ENCODE data around the gene GNG13. TPM values are rescaled to one million over a fixed set of nuclear protein-coding genes. Genes with fewer than 3 reads are reported as not detected.

The GNG13 gene
- total RNA-seq, 6 experiments from 2014 or later, result not detected

DNA sequence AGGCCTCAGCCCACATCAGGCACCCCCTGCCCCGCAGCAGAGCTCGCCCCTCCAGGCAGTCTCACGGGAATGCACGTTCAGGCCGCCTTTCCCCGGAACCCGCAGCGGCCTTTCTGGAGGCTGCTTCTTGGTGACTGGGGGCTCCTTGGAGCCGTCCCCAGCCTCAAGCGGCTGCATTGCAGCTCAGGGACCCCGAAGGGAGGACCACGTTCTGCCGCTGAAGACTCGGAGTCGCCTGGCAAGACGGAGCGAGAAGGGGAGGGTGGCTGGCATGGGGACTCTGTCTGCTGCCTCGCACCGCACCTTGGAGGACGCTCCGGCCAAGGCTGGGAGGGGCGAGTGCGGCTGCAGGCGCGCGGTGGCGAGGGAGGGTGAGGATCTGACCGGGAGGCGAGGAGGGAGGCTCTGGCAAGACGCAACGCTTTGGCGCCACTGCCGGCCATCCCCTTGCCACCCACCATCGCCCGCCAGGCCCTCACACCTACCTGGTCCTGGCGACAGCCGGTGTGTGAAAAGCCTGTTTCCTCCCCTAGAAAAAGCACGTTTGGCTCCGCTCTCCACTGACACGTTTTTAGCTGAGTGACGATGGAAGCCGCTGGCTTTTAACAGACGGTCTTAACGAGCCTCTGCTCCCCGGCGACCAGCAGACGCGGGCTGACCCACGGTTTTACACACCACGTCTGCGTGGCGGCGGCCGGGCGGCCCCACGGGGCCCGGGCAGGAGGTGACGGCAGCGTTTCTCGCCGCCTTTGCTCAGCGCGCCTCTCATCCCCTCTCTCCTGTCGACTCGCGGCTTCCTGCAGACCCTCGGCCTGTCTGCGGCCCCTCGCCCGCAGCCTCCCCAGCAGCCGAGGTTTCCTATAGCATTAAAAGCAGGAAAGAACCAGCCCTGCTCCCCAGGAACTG lies 16.7 kb upstream of the GNG13 start:
- Histone ChIP-seq H3K27ac (no peak overlapping the region), H3K27me3 (no peaks in the 10 kb centered on the region), H3K4me1 (no peaks in the 10 kb centered on the region), H3K9me3 (no peaks in the 10 kb centered on the region), H3K4me3 (no peak overlapping the region), H3K36me3 (no peaks in the 10 kb centered on the region)
- DNase-seq (no peak), ATAC-seq (no peak)
- 30% methylated on average over 2 of the region's 71 CpGs for WGBS (ENCODE audit: insufficient coverage, low coverage, low lambda C conversion rate, missing lambda C conversion rate)
- TF ChIP-seq, protein P1, sequence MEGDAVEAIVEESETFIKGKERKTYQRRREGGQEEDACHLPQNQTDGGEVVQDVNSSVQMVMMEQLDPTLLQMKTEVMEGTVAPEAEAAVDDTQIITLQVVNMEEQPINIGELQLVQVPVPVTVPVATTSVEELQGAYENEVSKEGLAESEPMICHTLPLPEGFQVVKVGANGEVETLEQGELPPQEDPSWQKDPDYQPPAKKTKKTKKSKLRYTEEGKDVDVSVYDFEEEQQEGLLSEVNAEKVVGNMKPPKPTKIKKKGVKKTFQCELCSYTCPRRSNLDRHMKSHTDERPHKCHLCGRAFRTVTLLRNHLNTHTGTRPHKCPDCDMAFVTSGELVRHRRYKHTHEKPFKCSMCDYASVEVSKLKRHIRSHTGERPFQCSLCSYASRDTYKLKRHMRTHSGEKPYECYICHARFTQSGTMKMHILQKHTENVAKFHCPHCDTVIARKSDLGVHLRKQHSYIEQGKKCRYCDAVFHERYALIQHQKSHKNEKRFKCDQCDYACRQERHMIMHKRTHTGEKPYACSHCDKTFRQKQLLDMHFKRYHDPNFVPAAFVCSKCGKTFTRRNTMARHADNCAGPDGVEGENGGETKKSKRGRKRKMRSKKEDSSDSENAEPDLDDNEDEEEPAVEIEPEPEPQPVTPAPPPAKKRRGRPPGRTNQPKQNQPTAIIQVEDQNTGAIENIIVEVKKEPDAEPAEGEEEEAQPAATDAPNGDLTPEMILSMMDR (IDR thresholded peaks at IDR 0.05), result no peak
- no peak for TF ChIP-seq POLR2A (IDR thresholded peaks at IDR 0.05)
- intact Hi-C loops (cut with DNase I), result no loop called here

DNA sequence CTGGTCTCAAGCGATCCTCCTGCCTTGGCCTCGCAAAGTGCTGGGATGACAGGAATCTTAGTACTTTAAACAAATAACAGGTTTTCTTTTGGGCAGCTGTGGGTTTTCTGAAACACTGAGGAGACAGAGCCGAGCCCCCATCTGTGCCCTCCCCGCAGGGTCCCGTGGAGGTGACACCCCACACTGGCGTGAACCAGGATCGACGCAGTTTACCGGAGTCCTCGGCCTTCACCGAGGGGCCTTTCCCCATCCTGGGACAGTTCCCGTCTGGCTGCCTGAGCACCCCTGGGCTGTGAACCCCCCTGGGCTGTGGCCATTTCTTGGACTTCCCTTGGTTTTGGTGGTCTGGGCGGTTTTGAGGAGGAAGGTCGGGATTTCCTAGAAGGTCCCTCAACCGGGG lies 15.3 kb upstream of the GNG13 start:
- no peaks in the 10 kb centered on the region for H3K4me1 ChIP-seq
- H3K27me3 ChIP-seq, result no peaks in the 10 kb centered on the region
- no peak overlapping the region for H3K27ac ChIP-seq
- no peaks in the 10 kb centered on the region for H3K9me3 ChIP-seq
- WGBS (ENCODE audit: insufficient coverage, low coverage, low lambda C conversion rate, missing lambda C conversion rate), result 92% methylated on average over 11 of the region's 15 CpGs
- H3K36me3 ChIP-seq, result no peaks in the 10 kb centered on the region
- DNase-seq (no peak), ATAC-seq (no peak)
- H3K4me3 ChIP-seq, result no peak overlapping the region
- TF ChIP-seq, protein P1 (IDR thresholded peaks at IDR 0.05), result no peak
- no peak for TF ChIP-seq POLR2A (IDR thresholded peaks at IDR 0.05)
- intact Hi-C loops (cut with DNase I), result no loop called here

DNA sequence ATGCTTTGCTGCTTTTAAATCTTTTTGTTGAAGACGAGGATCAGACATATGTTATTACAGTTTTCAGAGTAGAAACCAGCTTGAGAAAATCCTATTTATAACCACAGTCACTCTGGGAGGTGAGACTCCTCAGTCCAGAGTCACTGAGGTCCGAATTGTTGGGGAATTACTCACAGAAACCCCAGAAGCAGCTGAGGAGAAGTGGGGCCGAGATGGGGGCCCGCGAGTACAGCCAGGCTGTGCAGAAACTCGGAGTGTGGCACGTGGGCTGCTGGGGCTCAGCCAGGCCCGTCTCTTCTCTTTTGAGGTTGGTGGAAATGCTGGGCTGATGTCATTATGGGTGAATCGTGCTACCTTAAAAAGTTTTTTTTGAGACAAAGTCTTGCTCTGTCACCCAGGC lies 14.4 kb upstream of the GNG13 start:
- no peaks in the 10 kb centered on the region for H3K9me3 ChIP-seq
- H3K36me3 ChIP-seq, result no peaks in the 10 kb centered on the region
- 36% methylated on average over 2 of the region's 9 CpGs for WGBS (ENCODE audit: insufficient coverage, low coverage, low lambda C conversion rate, missing lambda C conversion rate)
- no peak overlapping the region for H3K27ac ChIP-seq
- H3K4me1 ChIP-seq, result no peaks in the 10 kb centered on the region
- H3K4me3 ChIP-seq, result no peak overlapping the region
- intact Hi-C loops (cut with DNase I), result loop anchor here in 1 of 2 donors (5.0 kb wide), 1 partner anchor 237 kb away; no protein-coding TSS in a partner anchor
- TF ChIP-seq, protein P1 (IDR thresholded peaks at IDR 0.05), result no peak
- TF ChIP-seq POLR2A (IDR thresholded peaks at IDR 0.05), result no peak
- ATAC-seq (no peak), DNase-seq (no peak)
- no peaks in the 10 kb centered on the region for H3K27me3 ChIP-seq

DNA sequence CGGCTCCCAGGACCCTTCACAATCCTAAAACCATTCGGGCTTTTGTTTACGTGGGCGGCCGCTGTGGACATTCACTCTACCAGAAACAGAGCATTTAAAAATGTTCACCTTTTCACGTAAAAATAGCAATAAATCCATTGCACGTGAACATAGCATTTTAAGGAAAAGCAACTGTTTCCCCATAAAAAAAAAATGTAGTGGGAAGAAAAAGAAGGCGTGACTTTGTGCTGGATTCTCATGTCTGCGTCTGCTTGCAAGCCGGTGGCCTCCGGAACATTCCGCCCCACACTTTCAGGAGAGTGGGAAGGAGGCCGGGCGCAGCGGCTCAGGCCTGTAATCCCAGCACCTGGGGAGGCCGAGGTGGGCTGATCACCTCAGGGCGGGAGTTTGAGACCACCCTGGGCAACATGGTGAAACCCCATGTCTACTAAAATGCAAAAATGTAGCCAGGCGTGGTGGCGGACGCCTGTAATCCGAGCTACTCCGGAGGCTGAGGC lies 13.4 kb upstream of the GNG13 start:
- Histone ChIP-seq H3K9me3 (no peaks in the 10 kb centered on the region), H3K36me3 (no peaks in the 10 kb centered on the region), H3K4me3 (no peak overlapping the region), H3K4me1 (no peaks in the 10 kb centered on the region), H3K27me3 (no peaks in the 10 kb centered on the region), H3K27ac (no peak overlapping the region)
- no peak for ATAC-seq
- DNase-seq, result no peak
- WGBS (ENCODE audit: insufficient coverage, low coverage, low lambda C conversion rate, missing lambda C conversion rate), result 54% methylated on average over 13 of the region's 22 CpGs
- TF ChIP-seq, protein P1 (IDR thresholded peaks at IDR 0.05), result no peak
- no peak for TF ChIP-seq POLR2A (IDR thresholded peaks at IDR 0.05)
- intact Hi-C loops (cut with DNase I), result loop anchor here in 1 of 2 donors (5.0 kb wide), 1 partner anchor 238 kb away; no protein-coding TSS in a partner anchor

Data from right lobe of liver (tissue), 6 donors.